ENCODE data around the gene CRYGN. TPM values are rescaled to one million over a fixed set of nuclear protein-coding genes. Genes with fewer than 3 reads are reported as not detected.

The CRYGN gene
- total and polyA plus RNA-seq, 9 of the 15 experiments (the other 6 are each of a cell fraction or from before 2014, with no cell fraction given) = not detected

DNA sequence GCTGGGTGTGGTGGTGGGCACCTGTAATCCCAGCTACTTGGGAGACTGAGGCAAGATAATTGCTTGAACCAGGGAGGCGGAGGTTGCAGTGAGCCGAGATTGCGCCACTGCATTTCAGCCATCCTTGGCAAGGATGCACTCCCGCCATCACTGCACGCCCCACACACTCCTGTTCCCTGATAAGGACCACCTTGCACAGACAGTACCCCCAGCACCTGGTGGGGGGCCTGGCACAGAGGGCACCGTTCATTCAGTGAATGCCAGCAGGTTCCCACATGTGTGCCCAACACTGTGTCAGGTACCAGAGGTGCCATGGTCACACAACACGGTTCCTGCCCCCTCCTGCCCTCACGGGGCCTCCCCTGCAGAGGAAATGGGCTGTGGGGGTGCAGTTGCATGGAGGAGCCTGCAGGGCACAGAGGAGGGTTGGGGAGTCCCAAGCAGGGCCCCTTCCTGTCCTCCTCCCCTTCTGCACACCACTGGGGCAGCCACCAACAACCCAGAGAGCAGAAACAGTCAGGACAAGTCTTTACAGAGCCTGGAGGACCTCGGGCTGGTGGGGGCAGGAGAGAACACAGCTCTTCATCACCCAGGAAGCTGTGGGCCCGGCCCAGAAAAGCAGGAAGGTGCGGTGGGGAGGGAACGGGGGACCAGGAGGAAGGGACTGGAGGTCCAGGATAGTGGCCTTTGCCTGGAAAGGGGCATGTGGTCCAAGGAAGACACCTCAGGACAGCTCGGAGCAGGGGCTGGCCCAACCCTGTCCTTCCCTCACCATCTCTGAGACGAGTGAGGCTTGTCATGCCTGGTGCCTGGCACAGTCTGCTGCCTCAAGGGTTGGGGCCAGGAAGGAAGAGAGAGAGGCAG is 7.1 kb downstream of the CRYGN start:
- CTCF ChIA-PET (ENCODE audit: low intra/inter-chr PET ratio) = interaction anchor here (0.6 kb wide), 1 partner anchor 16 kb away, joined by 3 read pairs; no protein-coding TSS in a partner anchor
- Histone ChIP-seq H4K20me1 (replicated peaks; ENCODE audit: control insufficient read depth, insufficient read depth, low read length) (peaks cover 8% of the 10 kb centered on the region; the same call in 1 of the 2 replicates), H3K79me2 (ENCODE audit: control insufficient read depth, insufficient read depth, low read length) (no peaks in the 10 kb centered on the region), H3K4me1 (replicated peaks in 1 of 2; ENCODE audit: control insufficient read depth in 2 of 2, insufficient read depth in 2 of 2, low read length in 2 of 2) (peaks cover 0 to 24% of the 10 kb centered on the region in 2 experiments; a peak in 3 of 5 replicates), H3K4me2 (ENCODE audit: insufficient read depth, low read length) (no peak overlapping the region), H3K4me3 (no peak overlapping the region), H3K27me3 (ENCODE audit: control insufficient read depth in 2 of 2, insufficient read depth in 2 of 2, low read length in 2 of 2) (peaks cover 15 to 86% of the 10 kb centered on the region in 2 experiments; a peak in 4 of 5 replicates), H3K9ac (ENCODE audit: insufficient read depth in 1 of 2, low read depth in 2 of 2, low read length in 2 of 2) (0 out of 4 replicates have a peak overlapping the region, but pooled peaks of 1 of the 2 experiments have one; percentile 5), H3K9me3 (replicated peaks; ENCODE audit: control insufficient read depth, insufficient read depth, low read depth, low read length) (no peaks in the 10 kb centered on the region), H3K27ac (ENCODE audit: extremely low read depth, low read depth, low read length) (no peak overlapping the region), H2AFZ (ENCODE audit: low read depth, low read length) (no peak overlapping the region), H3K36me3 (ENCODE audit: control insufficient read depth, insufficient read depth, low read length) (no peaks in the 10 kb centered on the region), H3K9me1 (ENCODE audit: control insufficient read depth, insufficient read depth, low read length) (no peaks in the 10 kb centered on the region)
- in situ Hi-C loops (cut with MboI) = no loop called here
- WGBS (ENCODE audit: insufficient coverage, low coverage, missing lambda C conversion rate) = 15% methylated on average over 14 of the region's 14 CpGs
- BruUV-seq (replicated peaks) = no TSS peak
- no peak for FAIRE-seq
- intact Hi-C loops (cut with micrococcal nuclease) = no loop called here
- POLR2A ChIA-PET = interaction anchor here (0.6 to 0.7 kb wide), 2 partner anchors 10 to 396 kb away, joined by 3 read pairs; no protein-coding TSS in a partner anchor
- DNase-seq (ENCODE audit: extremely low read depth in 1 of 4, low spot score in 3 of 4) = no peak
- peak; percentile 49 for ATAC-seq
- 0 out of 2 replicates have a peak, but pooled peaks have one; percentile 14 for TF ChIP-seq ZNF263 (CRISPR knock-in tag; IDR thresholded peaks at IDR 0.05; ENCODE audit: borderline replicate concordance)
- TF ChIP-seq, protein P1, sequence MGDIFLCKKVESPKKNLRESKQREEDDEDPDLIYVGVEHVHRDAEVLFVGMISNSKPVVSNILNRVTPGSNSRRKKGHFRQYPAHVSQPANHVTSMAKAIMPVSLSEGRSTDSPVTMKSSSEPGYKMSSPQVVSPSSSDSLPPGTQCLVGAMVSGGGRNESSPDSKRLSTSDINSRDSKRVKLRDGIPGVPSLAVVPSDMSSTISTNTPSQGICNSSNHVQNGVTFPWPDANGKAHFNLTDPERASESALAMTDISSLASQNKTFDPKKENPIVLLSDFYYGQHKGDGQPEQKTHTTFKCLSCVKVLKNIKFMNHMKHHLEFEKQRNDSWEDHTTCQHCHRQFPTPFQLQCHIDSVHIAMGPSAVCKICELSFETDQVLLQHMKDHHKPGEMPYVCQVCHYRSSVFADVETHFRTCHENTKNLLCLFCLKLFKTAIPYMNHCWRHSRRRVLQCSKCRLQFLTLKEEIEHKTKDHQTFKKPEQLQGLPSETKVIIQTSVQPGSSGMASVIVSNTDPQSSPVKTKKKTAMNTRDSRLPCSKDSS (IDR thresholded peaks at IDR 0.05; ENCODE audit: low read depth, partially characterized antibody) = no peak
- no peak for TF ChIP-seq SOX6 (IDR thresholded peaks at IDR 0.05)
- TF ChIP-seq ZNF445 (CRISPR knock-in tag; IDR thresholded peaks at IDR 0.05; ENCODE audit: low read depth) = no peak
- TF ChIP-seq MYNN (IDR thresholded peaks at IDR 0.05) = no peak
- no peak for TF ChIP-seq MYNN (CRISPR knock-in tag; IDR thresholded peaks at IDR 0.05)
- TF ChIP-seq, protein P2, sequence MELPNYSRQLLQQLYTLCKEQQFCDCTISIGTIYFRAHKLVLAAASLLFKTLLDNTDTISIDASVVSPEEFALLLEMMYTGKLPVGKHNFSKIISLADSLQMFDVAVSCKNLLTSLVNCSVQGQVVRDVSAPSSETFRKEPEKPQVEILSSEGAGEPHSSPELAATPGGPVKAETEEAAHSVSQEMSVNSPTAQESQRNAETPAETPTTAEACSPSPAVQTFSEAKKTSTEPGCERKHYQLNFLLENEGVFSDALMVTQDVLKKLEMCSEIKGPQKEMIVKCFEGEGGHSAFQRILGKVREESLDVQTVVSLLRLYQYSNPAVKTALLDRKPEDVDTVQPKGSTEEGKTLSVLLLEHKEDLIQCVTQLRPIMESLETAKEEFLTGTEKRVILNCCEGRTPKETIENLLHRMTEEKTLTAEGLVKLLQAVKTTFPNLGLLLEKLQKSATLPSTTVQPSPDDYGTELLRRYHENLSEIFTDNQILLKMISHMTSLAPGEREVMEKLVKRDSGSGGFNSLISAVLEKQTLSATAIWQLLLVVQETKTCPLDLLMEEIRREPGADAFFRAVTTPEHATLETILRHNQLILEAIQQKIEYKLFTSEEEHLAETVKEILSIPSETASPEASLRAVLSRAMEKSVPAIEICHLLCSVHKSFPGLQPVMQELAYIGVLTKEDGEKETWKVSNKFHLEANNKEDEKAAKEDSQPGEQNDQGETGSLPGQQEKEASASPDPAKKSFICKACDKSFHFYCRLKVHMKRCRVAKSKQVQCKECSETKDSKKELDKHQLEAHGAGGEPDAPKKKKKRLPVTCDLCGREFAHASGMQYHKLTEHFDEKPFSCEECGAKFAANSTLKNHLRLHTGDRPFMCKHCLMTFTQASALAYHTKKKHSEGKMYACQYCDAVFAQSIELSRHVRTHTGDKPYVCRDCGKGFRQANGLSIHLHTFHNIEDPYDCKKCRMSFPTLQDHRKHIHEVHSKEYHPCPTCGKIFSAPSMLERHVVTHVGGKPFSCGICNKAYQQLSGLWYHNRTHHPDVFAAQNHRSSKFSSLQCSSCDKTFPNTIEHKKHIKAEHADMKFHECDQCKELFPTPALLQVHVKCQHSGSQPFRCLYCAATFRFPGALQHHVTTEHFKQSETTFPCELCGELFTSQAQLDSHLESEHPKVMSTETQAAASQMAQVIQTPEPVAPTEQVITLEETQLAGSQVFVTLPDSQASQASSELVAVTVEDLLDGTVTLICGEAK (IDR thresholded peaks at IDR 0.05) = no peak
- TF ChIP-seq, protein P2 (CRISPR knock-in tag; IDR thresholded peaks at IDR 0.05) = no peak
- no peak for TF ChIP-seq ZNF77 (CRISPR knock-in tag; IDR thresholded peaks at IDR 0.05)
- no peak for TF ChIP-seq POLR2AphosphoS5 (IDR thresholded peaks at IDR 0.05; ENCODE audit: control insufficient read depth, insufficient read depth, low read depth, low read length)
- peak; percentile 41; the same call in 1 of the 2 replicates for TF ChIP-seq ZBTB7A (IDR thresholded peaks at IDR 0.05; ENCODE audit: borderline replicate concordance, control insufficient read depth, low read depth, low read length)
